Astrocyte (in vitro differentiated cells and primary cell): ENCODE data around the gene GLIS2. TPM values are rescaled to one million over a fixed set of nuclear protein-coding genes. Genes with fewer than 3 reads are reported as not detected.

Source experiments
- DNase-seq: peaks from one replicate; pipeline ENCODE4 v3.0.0-alpha.2; 2010; ENCODE audit warnings: low read depth
- FAIRE-seq: peaks from 2 replicates; lab custom pipeline; 2011; peaks lifted over from hg19 to GRCh38; lab: Jason Lieb, UNC
- H2AFZ ChIP-seq: 2 replicates; pipeline ENCODE4 v1.6.0; 2012; ENCODE audit warnings: low read depth, low read length, inconsistent platforms
- H3K27ac ChIP-seq: 2 replicates; pipeline ENCODE4 v1.5.1; 2011; ENCODE audit warnings: low read depth, low read length, inconsistent platforms
- H3K27me3 ChIP-seq: 2 replicates; pipeline ENCODE4 v1.6.0; 2011; ENCODE audit warnings: low read length, inconsistent platforms; ENCODE audit not compliant: insufficient read depth
- H3K36me3 ChIP-seq: 2 replicates; pipeline ENCODE4 v1.5.1; 2011; ENCODE audit warnings: low read length, inconsistent platforms; ENCODE audit not compliant: insufficient read depth
- H3K4me1 ChIP-seq: 2 replicates; pipeline ENCODE4 v1.5.1; 2011; ENCODE audit warnings: low read length, inconsistent platforms; ENCODE audit not compliant: insufficient read depth
- H3K4me2 ChIP-seq: 2 replicates; pipeline ENCODE4 v1.6.0; 2012; ENCODE audit warnings: low read length, inconsistent platforms
- H3K4me3 ChIP-seq: 2 replicates; pipeline ENCODE4 v1.5.1; 2011; ENCODE audit warnings: low read depth, mild to moderate bottlenecking, low read length, inconsistent platforms; ENCODE audit not compliant: insufficient read depth
- H3K79me2 ChIP-seq: 2 replicates; pipeline ENCODE4 v1.6.0; 2012; ENCODE audit warnings: mild to moderate bottlenecking, low read length, inconsistent platforms; ENCODE audit not compliant: insufficient read depth
- H3K9ac ChIP-seq: 2 replicates; pipeline ENCODE4 v1.6.0; 2012; ENCODE audit warnings: mild to moderate bottlenecking, low read length, inconsistent platforms
- H3K9me3 ChIP-seq: 2 replicates; pipeline ENCODE4 v1.5.1; 2012; ENCODE audit warnings: low read depth, mild to moderate bottlenecking, low read length, inconsistent platforms; ENCODE audit not compliant: insufficient read depth
- H4K20me1 ChIP-seq: 2 replicates; pipeline ENCODE4 v1.6.0; 2012; ENCODE audit warnings: low read length, inconsistent platforms; ENCODE audit not compliant: insufficient read depth
- H3K27ac Mint-ChIP-seq: one replicate; pipeline ENCODE4 v1.8.0; 2021; ENCODE audit warnings: mild to moderate bottlenecking, mixed read lengths; ENCODE audit not compliant: unreplicated experiment
- H3K27me3 Mint-ChIP-seq: one replicate; pipeline ENCODE4 v1.8.0; 2021; ENCODE audit warnings: low read depth, mixed read lengths; ENCODE audit not compliant: unreplicated experiment
- H3K36me3 Mint-ChIP-seq: one replicate; pipeline ENCODE4 v1.8.0; 2021; ENCODE audit warnings: low read depth, mixed read lengths; ENCODE audit not compliant: unreplicated experiment
- H3K4me1 Mint-ChIP-seq: one replicate; pipeline ENCODE4 v1.8.0; 2021; ENCODE audit warnings: low read depth, mixed read lengths; ENCODE audit not compliant: unreplicated experiment
- H3K4me3 Mint-ChIP-seq: one replicate; pipeline ENCODE4 v1.8.0; 2021; ENCODE audit warnings: mild to moderate bottlenecking, moderate library complexity, mixed read lengths; ENCODE audit not compliant: unreplicated experiment
- H3K9me3 Mint-ChIP-seq: one replicate; pipeline ENCODE4 v1.8.0; 2021; ENCODE audit warnings: mild to moderate bottlenecking, mixed read lengths; ENCODE audit not compliant: unreplicated experiment
- EZH2 ChIP-seq: IDR thresholded peaks from 2 replicates; pipeline ENCODE4 v1.6.1; 2012; ENCODE audit warnings: mild to moderate bottlenecking, low read length, inconsistent platforms; ENCODE audit not compliant: insufficient read depth
- total RNA-seq: library from RNA; stranded (reverse); gene quantifications from 2 replicates; pipeline ENCODE4 v1.2.1, GENCODE V29; 2021
- TF ChIP-seq, protein P1 (sequence below): IDR thresholded peaks from 2 replicates; pipeline ENCODE4 v1.5.1; 2011; ENCODE audit warnings: low read depth, mild to moderate bottlenecking, inconsistent platforms, low read length, moderate library complexity; ENCODE audit not compliant: insufficient read depth

The GLIS2 gene
- total RNA-seq, 1 donor from 2014 or later, result 18.9 TPM

DNA sequence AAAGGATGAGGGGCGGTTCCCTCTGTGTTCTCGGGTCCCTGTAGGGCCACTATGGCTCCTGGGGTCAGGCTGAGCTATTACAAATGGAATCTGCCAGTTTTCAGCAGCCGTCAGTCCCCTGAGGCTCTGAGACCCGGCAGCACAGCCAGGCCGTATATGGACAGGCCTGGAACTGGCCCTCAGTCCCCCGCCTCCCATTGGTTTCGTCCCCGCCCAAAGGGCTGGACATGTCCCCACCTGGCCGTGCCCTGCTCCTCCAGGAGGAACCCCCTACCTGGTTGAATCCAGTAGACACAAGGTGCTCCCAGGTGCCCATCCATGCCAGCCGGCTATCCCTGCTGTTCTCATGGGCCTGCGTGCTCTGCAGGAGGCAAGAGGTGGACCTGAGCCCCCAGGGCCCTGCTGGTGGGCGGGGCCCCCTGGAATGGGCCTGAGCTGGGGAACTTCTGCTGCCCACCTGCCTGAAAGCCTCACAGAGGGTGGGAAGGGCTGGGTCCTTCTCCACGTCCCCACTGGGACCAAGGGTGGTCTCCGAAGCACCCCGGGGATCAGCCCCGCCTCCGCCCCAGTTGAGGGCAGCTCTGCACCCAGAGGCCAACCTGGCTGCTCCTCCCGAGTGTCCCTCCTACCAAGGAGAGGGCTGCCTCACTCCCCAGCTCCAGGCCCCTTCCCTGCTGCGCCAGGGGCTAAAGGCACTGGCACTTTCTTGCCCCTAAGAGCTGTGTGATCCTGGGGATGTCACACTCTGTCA is 72.6 kb downstream of the GLIS2 start:
- H3K27ac Mint-ChIP-seq, result no peak overlapping the region
- Histone ChIP-seq H3K4me2 (no peak overlapping the region), H3K9me3 (no peaks in the 10 kb centered on the region), H4K20me1 (peaks cover 15% of the 10 kb centered on the region), H3K9ac (peak overlapping the region; percentile 20), H3K27ac (no peak overlapping the region), H2AFZ (no peak overlapping the region), H3K27me3 (no peaks in the 10 kb centered on the region), H3K36me3 (no peaks in the 10 kb centered on the region), H3K79me2 (peaks cover 4% of the 10 kb centered on the region), H3K4me1 (peaks cover 71% of the 10 kb centered on the region), H3K4me3 (no peak overlapping the region)
- H3K9me3 Mint-ChIP-seq, result no peaks in the 10 kb centered on the region
- H3K4me3 Mint-ChIP-seq, result no peak overlapping the region
- no peak for FAIRE-seq
- H3K36me3 Mint-ChIP-seq, result peaks cover 6% of the 10 kb centered on the region
- no peaks in the 10 kb centered on the region for H3K27me3 Mint-ChIP-seq
- H3K4me1 Mint-ChIP-seq, result peaks cover 17% of the 10 kb centered on the region
- no peak for TF ChIP-seq EZH2
- TF ChIP-seq, protein P1, sequence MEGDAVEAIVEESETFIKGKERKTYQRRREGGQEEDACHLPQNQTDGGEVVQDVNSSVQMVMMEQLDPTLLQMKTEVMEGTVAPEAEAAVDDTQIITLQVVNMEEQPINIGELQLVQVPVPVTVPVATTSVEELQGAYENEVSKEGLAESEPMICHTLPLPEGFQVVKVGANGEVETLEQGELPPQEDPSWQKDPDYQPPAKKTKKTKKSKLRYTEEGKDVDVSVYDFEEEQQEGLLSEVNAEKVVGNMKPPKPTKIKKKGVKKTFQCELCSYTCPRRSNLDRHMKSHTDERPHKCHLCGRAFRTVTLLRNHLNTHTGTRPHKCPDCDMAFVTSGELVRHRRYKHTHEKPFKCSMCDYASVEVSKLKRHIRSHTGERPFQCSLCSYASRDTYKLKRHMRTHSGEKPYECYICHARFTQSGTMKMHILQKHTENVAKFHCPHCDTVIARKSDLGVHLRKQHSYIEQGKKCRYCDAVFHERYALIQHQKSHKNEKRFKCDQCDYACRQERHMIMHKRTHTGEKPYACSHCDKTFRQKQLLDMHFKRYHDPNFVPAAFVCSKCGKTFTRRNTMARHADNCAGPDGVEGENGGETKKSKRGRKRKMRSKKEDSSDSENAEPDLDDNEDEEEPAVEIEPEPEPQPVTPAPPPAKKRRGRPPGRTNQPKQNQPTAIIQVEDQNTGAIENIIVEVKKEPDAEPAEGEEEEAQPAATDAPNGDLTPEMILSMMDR, result no peak
- no peak for DNase-seq

Other genes with a start within 250 kb of the GLIS2 start
- gene ADCY9, start 199.6 kb upstream of the GLIS2 start, total RNA-seq, result 11.4 TPM in 2 replicates
- gene SRL, start 74.0 kb upstream of the GLIS2 start, total RNA-seq, result not detected in 2 replicates
- gene TFAP4, start 43.0 kb upstream of the GLIS2 start, total RNA-seq, result 6.1 and 7.7 TPM in 2 replicates
- gene PAM16, start 35.3 kb downstream of the GLIS2 start, total RNA-seq, result 50.7 and 51.9 TPM in 2 replicates
- 32.0 and 38.7 TPM in 2 replicates for gene VASN, start 55.8 kb downstream of the GLIS2 start, total RNA-seq
- gene CORO7, start 100.5 kb downstream of the GLIS2 start, total RNA-seq, result 25.0 and 26.4 TPM in 2 replicates
- 36.4 and 39.8 TPM in 2 replicates for gene DNAJA3, start 109.8 kb downstream of the GLIS2 start, total RNA-seq
- 28.5 and 31.2 TPM in 2 replicates for gene NMRAL1, start 158.6 kb downstream of the GLIS2 start, total RNA-seq
- 53.1 and 64.9 TPM in 2 replicates for gene HMOX2, start 160.3 kb downstream of the GLIS2 start, total RNA-seq
- 56.9 and 64.7 TPM in 2 replicates for gene CDIP1, start 222.7 kb downstream of the GLIS2 start, total RNA-seq
- 0.20 and 0.38 TPM in 2 replicates for gene C16orf96, start 240.3 kb downstream of the GLIS2 start, total RNA-seq